Measurements from ENCODE around the gene PLCB3. TPM values are rescaled to one million over a fixed set of nuclear protein-coding genes. Genes with fewer than 3 reads are reported as not detected.

The PLCB3 gene
- total RNA-seq, 1 experiment from 2014 or later, result 80.2 TPM

GRCh38 chr11:64203421-64204079 lies 47.8 kb upstream of the PLCB3 start:
- H3K14ac ChIP-seq (ENCODE audit: insufficient read depth, low read length), result no peak overlapping the region
- H3K79me1 ChIP-seq (ENCODE audit: insufficient read depth, low read depth, low read length, poor library complexity, severe bottlenecking), result no peaks in the 10 kb centered on the region
- no peak for TF ChIP-seq CTCF (conservative IDR thresholded peaks at IDR 0.05)
- no peak overlapping the region for H3K56ac ChIP-seq (ENCODE audit: insufficient read length, low read depth, low read length)
- H3K23me2 ChIP-seq (ENCODE audit: insufficient read length, low read depth, low read length, poor library complexity, severe bottlenecking), result no peaks in the 10 kb centered on the region
- no peak overlapping the region for H3K9ac ChIP-seq (ENCODE audit: extremely low read depth, insufficient read length, low read length)
- no peak overlapping the region for H2BK12ac ChIP-seq (ENCODE audit: insufficient read length, low read depth, low read length)
- no peak overlapping the region for H2BK20ac ChIP-seq (ENCODE audit: low read depth, low read length, poor library complexity, severe bottlenecking)
- Mint-ChIP-seq H3K9me3 (no peaks in the 10 kb centered on the region; a peak in 1 of 5 replicates), H3K4me3 (no peak overlapping the region), H3K4me1 (peaks cover 13 to 14% of the 10 kb centered on the region in 2 experiments), H3K27ac (peak overlapping the region in 2 of 3 experiments; percentile 88 to 91; a peak in 4 of 7 replicates), H3K27me3 (ENCODE audit: low read depth) (no peaks in the 10 kb centered on the region), H3K36me3 (ENCODE audit: insufficient read depth in 1 of 3, low read depth in 3 of 3) (peaks cover 44 to 86% (median 77%) of the 10 kb centered on the region in 3 experiments; a peak in 6 of 7 replicates)
- H3K27ac ChIP-seq (ENCODE audit: insufficient read length, low read depth, low read length), result no peak overlapping the region
- H3K4me2 ChIP-seq (ENCODE audit: insufficient read depth, insufficient read length, low read length), result no peak overlapping the region
- H3K23ac ChIP-seq (ENCODE audit: insufficient read length, low read depth, low read length), result no peak overlapping the region
- H3K4ac ChIP-seq (ENCODE audit: low read depth, low read length), result no peak overlapping the region
- H2BK5ac ChIP-seq (ENCODE audit: insufficient read length, low read length), result no peak overlapping the region
- no peaks in the 10 kb centered on the region for H4K20me1 ChIP-seq (ENCODE audit: control insufficient read depth, insufficient read depth, insufficient read length)
- no peak overlapping the region for H4K91ac ChIP-seq (ENCODE audit: insufficient read length, low read depth, low read length)
- no peak overlapping the region for H3T11ph ChIP-seq (ENCODE audit: low read length)
- no peak overlapping the region for H3K18ac ChIP-seq (ENCODE audit: insufficient read length, low read depth, low read length)
- no CpG with 5 or more reads among the region's 27 CpGs for WGBS (ENCODE audit: extremely low coverage, insufficient read length, low lambda C conversion rate)
- H2BK120ac ChIP-seq (ENCODE audit: low read depth, low read length, poor library complexity, severe bottlenecking), result no peak overlapping the region
- no peak overlapping the region for H4K8ac ChIP-seq (replicated peaks; ENCODE audit: insufficient read length, low read depth, low read length)
- no peaks in the 10 kb centered on the region for H3K4me1 ChIP-seq (ENCODE audit: insufficient read depth, low read length)
- no peak overlapping the region for H2AK5ac ChIP-seq (ENCODE audit: insufficient read length, low read length)
- no peaks in the 10 kb centered on the region for H3K27me3 ChIP-seq (ENCODE audit: insufficient read depth, low read length)
- no peak for DNase-seq
- H4K5ac ChIP-seq (ENCODE audit: insufficient read length, low read depth, low read length), result no peak overlapping the region
- H3K9me3 ChIP-seq (ENCODE audit: control insufficient read depth, low read depth, low read length), result no peaks in the 10 kb centered on the region
- no peaks in the 10 kb centered on the region for H3K79me2 ChIP-seq (ENCODE audit: insufficient read depth, low read length)
- no peak overlapping the region for H2BK15ac ChIP-seq (ENCODE audit: low read depth, low read length)
- no peak overlapping the region for H2AFZ ChIP-seq (ENCODE audit: low read length)

All from H9 (cell line).